GM12801 (cell line): ENCODE results near the gene CNTNAP2.

Experiments
- TF ChIP-seq, protein P1 (sequence below): IDR thresholded peaks from one replicate; pipeline ENCODE4 v1.5.1; 2011; ENCODE audit warnings: control low read depth; ENCODE audit not compliant: insufficient read length; ENCODE audit errors: extremely low read depth

The CNTNAP2 gene

DNA sequence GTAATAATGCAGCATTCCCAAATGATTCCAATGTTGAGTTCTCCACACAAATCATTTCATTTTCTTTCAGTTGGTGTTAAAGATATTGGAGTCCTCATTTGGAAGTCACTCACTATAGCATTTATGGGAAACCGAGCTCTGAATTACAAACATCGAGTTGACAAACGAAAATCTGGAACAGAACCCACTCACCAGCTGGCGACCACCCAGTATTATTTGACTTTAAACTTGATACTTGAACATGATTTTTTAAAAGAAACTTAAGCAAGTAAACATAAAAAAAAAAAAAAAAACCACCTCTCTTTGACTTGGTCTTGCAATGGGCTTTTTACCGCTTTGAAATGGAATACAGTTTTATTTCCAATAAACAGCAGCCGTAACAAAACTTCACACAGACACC, 1897.4 kb downstream of the CNTNAP2 start:
- TF ChIP-seq, protein P1, sequence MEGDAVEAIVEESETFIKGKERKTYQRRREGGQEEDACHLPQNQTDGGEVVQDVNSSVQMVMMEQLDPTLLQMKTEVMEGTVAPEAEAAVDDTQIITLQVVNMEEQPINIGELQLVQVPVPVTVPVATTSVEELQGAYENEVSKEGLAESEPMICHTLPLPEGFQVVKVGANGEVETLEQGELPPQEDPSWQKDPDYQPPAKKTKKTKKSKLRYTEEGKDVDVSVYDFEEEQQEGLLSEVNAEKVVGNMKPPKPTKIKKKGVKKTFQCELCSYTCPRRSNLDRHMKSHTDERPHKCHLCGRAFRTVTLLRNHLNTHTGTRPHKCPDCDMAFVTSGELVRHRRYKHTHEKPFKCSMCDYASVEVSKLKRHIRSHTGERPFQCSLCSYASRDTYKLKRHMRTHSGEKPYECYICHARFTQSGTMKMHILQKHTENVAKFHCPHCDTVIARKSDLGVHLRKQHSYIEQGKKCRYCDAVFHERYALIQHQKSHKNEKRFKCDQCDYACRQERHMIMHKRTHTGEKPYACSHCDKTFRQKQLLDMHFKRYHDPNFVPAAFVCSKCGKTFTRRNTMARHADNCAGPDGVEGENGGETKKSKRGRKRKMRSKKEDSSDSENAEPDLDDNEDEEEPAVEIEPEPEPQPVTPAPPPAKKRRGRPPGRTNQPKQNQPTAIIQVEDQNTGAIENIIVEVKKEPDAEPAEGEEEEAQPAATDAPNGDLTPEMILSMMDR, result no peak

- TF ChIP-seq, protein P1, result no peak
These were observed 1897.9 kb downstream of the CNTNAP2 start for GRCh38 chr7:148014541-148014940.

DNA sequence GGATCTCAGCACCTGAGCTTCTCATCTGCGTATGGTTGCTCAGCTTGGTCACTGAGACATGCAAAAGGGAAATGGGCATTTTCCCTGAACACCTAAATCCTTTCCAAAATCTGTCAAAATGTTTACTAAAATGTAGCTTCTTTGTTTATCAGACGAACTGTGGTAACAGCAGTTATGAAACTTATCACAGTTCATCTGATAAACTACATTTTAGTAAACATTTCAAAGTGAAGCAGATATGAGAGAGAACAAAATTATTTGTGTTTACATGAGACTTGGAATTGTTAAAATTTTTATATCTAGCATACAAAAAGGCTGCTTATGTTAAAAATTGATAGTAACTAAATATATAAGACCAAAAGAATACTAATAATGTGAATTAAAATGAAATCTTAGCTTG, 1900.5 kb downstream of the CNTNAP2 start:
- TF ChIP-seq, protein P1, result no peak

DNA sequence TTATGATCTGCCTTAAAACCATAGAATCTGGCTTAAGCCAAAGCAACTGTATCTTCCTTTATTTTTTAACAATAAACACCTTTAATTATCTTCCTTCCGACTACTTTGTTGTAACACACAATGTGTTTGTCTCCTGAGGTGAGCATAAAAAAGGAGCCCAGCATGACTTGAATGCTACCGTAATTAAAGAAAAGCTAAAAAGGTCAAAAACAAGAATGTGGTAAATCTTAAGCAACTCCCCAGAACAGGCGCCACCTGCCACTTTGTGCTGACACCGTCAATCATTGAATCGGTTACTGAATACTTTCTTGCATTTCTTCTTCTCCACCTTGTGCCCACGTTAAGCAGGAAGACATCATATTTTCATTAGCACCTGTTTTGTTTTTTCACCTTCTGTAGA, 1904.1 kb downstream of the CNTNAP2 start:
- TF ChIP-seq, protein P1, result no peak

- TF ChIP-seq, protein P1, result no peak
These were observed 1905.0 kb downstream of the CNTNAP2 start for GRCh38 chr7:148021507-148022045.

- TF ChIP-seq, protein P1, result no peak
These were observed 1906.2 kb downstream of the CNTNAP2 start for GRCh38 chr7:148022832-148023231.

DNA sequence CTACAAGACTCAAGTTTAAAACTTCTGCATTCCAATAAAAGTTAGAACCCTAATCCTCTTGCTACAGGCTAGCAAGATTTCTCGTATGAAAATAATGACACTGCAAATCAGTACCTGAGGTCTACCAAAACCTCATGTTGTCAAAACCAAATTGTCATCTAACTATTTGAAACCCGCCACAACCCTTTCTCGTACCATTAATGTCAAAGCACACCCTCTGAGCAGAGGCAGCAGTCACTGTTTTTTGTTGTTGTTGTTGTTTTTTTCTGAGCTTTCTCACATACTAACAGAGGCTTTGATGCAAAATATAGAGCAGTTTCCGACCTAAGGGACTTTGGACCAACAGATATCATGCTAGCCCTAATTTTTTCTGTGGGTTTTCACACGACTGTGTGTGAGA, 1910.1 kb downstream of the CNTNAP2 start:
- TF ChIP-seq, protein P1, result no peak

GRCh38 chr7:148028165-148028564, 1911.6 kb downstream of the CNTNAP2 start:
- TF ChIP-seq, protein P1, result no peak
